ENCODE measurements around the gene CASQ1. TPM values are rescaled to one million over a fixed set of nuclear protein-coding genes. Genes with fewer than 3 reads are reported as not detected.

CASQ1 gene
- total and polyA plus RNA-seq, 9 of the 15 experiments (the other 6 are each of a cell fraction or from before 2014, with no cell fraction given), result not detected

GRCh38 chr1:160228431-160228830, 38.1 kb downstream of the CASQ1 start (continued):
- TF ChIP-seq THAP12 (CRISPR knock-in tag; IDR thresholded peaks at IDR 0.05) (no peak), ZNF224 (CRISPR knock-in tag; IDR thresholded peaks at IDR 0.05) (no peak), NFIC (IDR thresholded peaks at IDR 0.05) (peak; percentile 86), JUN (IDR thresholded peaks at IDR 0.05; ENCODE audit: borderline replicate concordance, low read depth, low read length) (no peak), JUN (CRISPR knock-in tag; IDR thresholded peaks at IDR 0.05; ENCODE audit: borderline replicate concordance) (no peak)

- in situ Hi-C loops (cut with MboI), result no loop called here
- no peak overlapping the region for H2AFZ ChIP-seq (ENCODE audit: low read depth, low read length)
- no peaks in the 10 kb centered on the region for H3K9me1 ChIP-seq (ENCODE audit: control insufficient read depth, insufficient read depth, low read length)
- DNase-seq (ENCODE audit: extremely low read depth in 1 of 4, low spot score in 3 of 4) (no peak), ATAC-seq (no peak), FAIRE-seq (no peak)
- TF ChIP-seq NFE2L1 (tag; IDR thresholded peaks at IDR 0.05; ENCODE audit: borderline replicate concordance, low read depth), result no peak
- TF ChIP-seq STAT6 (CRISPR knock-in tag; IDR thresholded peaks at IDR 0.05), result no peak
- TF ChIP-seq ZBTB34 (CRISPR knock-in tag; IDR thresholded peaks at IDR 0.05), result no peak
- no peak for TF ChIP-seq CCAR2 (IDR thresholded peaks at IDR 0.05; ENCODE audit: low read depth, low read length)
- TF ChIP-seq ZNF12 (CRISPR knock-in tag; IDR thresholded peaks at IDR 0.05), result no peak
- no peak overlapping the region for H3K4me2 ChIP-seq (ENCODE audit: insufficient read depth, low read length)
- H3K79me2 ChIP-seq (ENCODE audit: control insufficient read depth, insufficient read depth, low read length), result no peaks in the 10 kb centered on the region
- no peak overlapping the region for H3K27ac ChIP-seq (ENCODE audit: extremely low read depth, low read depth, low read length)
- peaks cover 92% of the 10 kb centered on the region for H3K36me3 ChIP-seq (ENCODE audit: control insufficient read depth, insufficient read depth, low read length)
- CTCF ChIA-PET (ENCODE audit: low intra/inter-chr PET ratio), result no interaction called here
- H4K20me1 ChIP-seq (replicated peaks; ENCODE audit: control insufficient read depth, insufficient read depth, low read length), result no peaks in the 10 kb centered on the region
- H3K9me3 ChIP-seq (replicated peaks; ENCODE audit: control insufficient read depth, insufficient read depth, low read depth, low read length), result no peaks in the 10 kb centered on the region
- intact Hi-C loops (cut with micrococcal nuclease), result no loop called here
- no peak overlapping the region for H3K9ac ChIP-seq (ENCODE audit: insufficient read depth in 1 of 2, low read depth in 2 of 2, low read length in 2 of 2)
- POLR2A ChIA-PET, result interaction anchor here (1.0 to 1.3 kb wide), 2 partner anchors 10 to 13 kb away, joined by 3 to 5 read pairs; no protein-coding TSS in a partner anchor
- BruUV-seq (replicated peaks), result no TSS peak
- no peaks in the 10 kb centered on the region for H3K27me3 ChIP-seq (ENCODE audit: control insufficient read depth in 2 of 2, insufficient read depth in 2 of 2, low read length in 2 of 2)
- no peak overlapping the region for H3K4me3 ChIP-seq
- no peaks in the 10 kb centered on the region for H3K4me1 ChIP-seq (replicated peaks in 1 of 2; ENCODE audit: control insufficient read depth in 2 of 2, insufficient read depth in 2 of 2, low read length in 2 of 2)
Observed at GRCh38 chr1:160232911-160233310, 42.5 kb downstream of the CASQ1 start.

Data from K562 (cell line).